CD4-positive, alpha-beta T cell treated with Interleukin-4 for 1 hour (primary cell): ENCODE data around the gene TP53TG3C.
"Not testable (repeated sequence)": the region's sequence is repeated elsewhere in the genome, so short reads cannot be mapped to it uniquely, and the experiment has no call there.

ENCODE experiments used
- DNase-seq, 2 donors: peaks; one replicate each; pipeline ENCODE4 v3.0.0-alpha.2; 2020 to 2022

The TP53TG3C gene, protein sequence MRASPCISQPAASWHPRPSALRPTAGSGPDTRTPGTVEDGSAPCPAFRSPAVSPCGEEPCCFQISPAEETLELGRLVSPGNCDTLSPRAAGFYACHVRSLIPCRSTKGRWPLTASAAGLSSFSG

DNA sequence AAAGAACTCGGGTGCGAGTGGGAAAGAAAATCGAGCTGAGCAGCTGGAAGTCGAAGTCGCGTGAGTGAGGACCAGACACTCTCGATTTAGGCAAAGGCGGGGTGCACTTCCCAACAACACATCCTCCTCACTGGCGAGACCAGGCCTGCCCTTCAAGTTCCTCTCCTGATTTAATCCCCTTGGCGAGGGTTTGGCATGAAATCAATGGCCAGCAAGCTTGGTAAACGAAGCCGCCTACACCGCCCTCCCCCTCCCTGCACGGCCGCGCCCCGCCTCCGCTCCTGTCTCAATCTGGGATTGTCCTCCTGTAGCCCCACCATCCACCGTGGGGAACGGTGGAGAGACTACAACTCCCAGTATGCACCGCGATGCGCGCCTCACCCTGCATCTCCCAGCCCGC, at the start of gene TP53TG3C:
Gene TP53TG3C (plus strand): TSS at position 301 of the 400 bp plus-strand sequence. CDS start 68 bp downstream, at position 369.
- DNase-seq, result not testable (repeated sequence)
